HepG2 (cell line): ENCODE results near the gene DENND11.

Source experiments
- CBX5 ChIP-seq: sonication (generic); formaldehyde crosslinking; IDR thresholded peaks from 2 replicates; pipeline ENCODE4 v1.4.0; 2020; ENCODE audit warnings: missing genetic modification reagents, borderline replicate concordance
- DPF2 ChIP-seq: sonication (generic); formaldehyde crosslinking; IDR thresholded peaks from 2 replicates; pipeline ENCODE4 v1.4.0; 2020; ENCODE audit warnings: mild to moderate bottlenecking, low read depth, missing genetic modification reagents, borderline replicate concordance
- ESRRA ChIP-seq: sonication (generic); formaldehyde crosslinking; IDR thresholded peaks from 2 replicates; pipeline ENCODE4 v1.5.1; 2020; ENCODE audit warnings: mild to moderate bottlenecking, low read depth, missing genetic modification reagents
- MZF1 ChIP-seq: sonication (generic); formaldehyde crosslinking; IDR thresholded peaks from 2 replicates; pipeline ENCODE4 v1.8.1; 2023; ENCODE audit warnings: mild to moderate bottlenecking, missing genetic modification reagents, borderline replicate concordance
- NFIC ChIP-seq: IDR thresholded peaks from 2 replicates; pipeline ENCODE4 v1.6.1; 2012; ENCODE audit warnings: mild to moderate bottlenecking, low read length, inconsistent platforms
- POLR2A ChIP-seq, 2 experiments: IDR thresholded peaks; 2 replicates each; pipeline ENCODE4 v1.6.1; 2011; ENCODE audit warnings: low read depth in 2 of 2, low read length in 2 of 2, mild to moderate bottlenecking in 1 of 2, moderate library complexity in 1 of 2; ENCODE audit not compliant: insufficient read depth in 1 of 2

GRCh38 chr7:141704741-141705140, 2.8 kb upstream of the DENND11 start:
- TF ChIP-seq ESRRA (CRISPR knock-in tag) (no peak), POLR2A (IDR thresholded peaks at IDR 0.05; ENCODE audit: insufficient read depth in 1 of 2, low read depth in 2 of 2, low read length in 2 of 2) (no peak), DPF2 (CRISPR knock-in tag) (no peak), NFIC (no peak), CBX5 (CRISPR knock-in tag) (no peak), MZF1 (no peak)
